OCI-LY3 (cell line): ENCODE data around the gene FBXL20.

Experiments
- CTCF ChIP-seq: fragments of 200-600, 300-600 bp; sonication (generic); IDR thresholded peaks from 2 replicates; pipeline ENCODE4 v1.5.1; 2014; ENCODE audit warnings: antibody characterized with exemption, low read length, low read depth
- EZH2phosphoT487 ChIP-seq: fragments of 200-600 bp; shearing (Covaris generic); IDR thresholded peaks from 2 replicates; pipeline ENCODE4 v1.6.1; 2018; ENCODE audit warnings: antibody characterized with exemption, mixed run types, low read depth

DNA sequence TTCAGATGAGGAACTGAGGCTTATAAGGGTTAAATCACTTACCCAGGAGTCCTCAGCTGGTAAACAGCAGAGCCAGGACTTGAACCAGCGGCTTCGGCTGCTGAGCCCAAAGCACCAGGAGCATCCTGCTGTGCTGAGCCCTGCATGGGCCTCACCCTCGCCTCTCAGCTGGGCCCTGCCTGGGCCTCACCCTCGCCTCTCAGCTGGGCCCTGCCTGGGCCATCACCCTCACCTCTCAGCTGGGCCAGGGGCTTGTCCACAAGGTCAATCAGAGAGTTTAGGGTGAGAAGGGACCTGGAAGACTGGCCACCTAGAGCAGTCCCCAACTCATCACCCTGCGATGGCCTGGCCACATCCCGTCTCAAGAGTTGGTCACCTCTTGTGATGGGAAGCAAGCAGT is 179.9 kb downstream of the FBXL20 start:
- TF ChIP-seq CTCF, result no peak
- TF ChIP-seq EZH2phosphoT487, result no peak
